ENCODE results near the gene KLHDC7B. TPM values are rescaled to one million over a fixed set of nuclear protein-coding genes. Genes with fewer than 3 reads are reported as not detected.

Gene KLHDC7B
- total and polyA plus RNA-seq, 2 of the 13 experiments (the other 11 are each of a cell fraction or from before 2014, with no cell fraction given): 0.11 TPM; not detected in 1

GRCh38 chr22:50507991-50508884, 37.5 kb upstream of the KLHDC7B start, which contains the start of gene NCAPH2 (continued):
- TF ChIP-seq MXD3 (CRISPR knock-in tag; IDR thresholded peaks at IDR 0.05) (peak; percentile 65; the same call in 1 of the 2 replicates), ELF1 (CRISPR knock-in tag; IDR thresholded peaks at IDR 0.05) (peak; percentile 81), STAT5B (CRISPR knock-in tag; IDR thresholded peaks at IDR 0.05) (no peak), ETV6 (CRISPR knock-in tag; conservative IDR thresholded peaks at IDR 0.05) (no peak), ADNP (CRISPR knock-in tag; IDR thresholded peaks at IDR 0.05) (no peak), IKZF1 (IDR thresholded peaks at IDR 0.05) (no peak), ZNF432 (CRISPR knock-in tag; IDR thresholded peaks at IDR 0.05; ENCODE audit: borderline replicate concordance) (no peak), SOX13 (IDR thresholded peaks at IDR 0.05) (no peak), SOX13 (CRISPR knock-in tag; conservative IDR thresholded peaks at IDR 0.05 in 1 of 2, IDR thresholded peaks at IDR 0.05 in 1 of 2) (no peak), NFYB (CRISPR knock-in tag; IDR thresholded peaks at IDR 0.05) (peak; percentile 70), POLR2AphosphoS5 (IDR thresholded peaks at IDR 0.05; ENCODE audit: low read depth, low read length) (peak; percentile 73), ZC3H13 (CRISPR knock-in tag; IDR thresholded peaks at IDR 0.05) (0 out of 2 replicates have a peak, but pooled peaks have one; percentile 42), EZH2 (conservative IDR thresholded peaks at IDR 0.05; ENCODE audit: low read depth, low read length) (no peak), SALL1 (CRISPR knock-in tag; IDR thresholded peaks at IDR 0.05) (peak; percentile 79), NFRKB (IDR thresholded peaks at IDR 0.05) (no peak), ZNF615 (CRISPR knock-in tag; IDR thresholded peaks at IDR 0.05; ENCODE audit: borderline replicate concordance) (no peak), ZNF746 (CRISPR knock-in tag; IDR thresholded peaks at IDR 0.05) (peak; percentile 51; the same call in 1 of the 2 replicates), SMAD9 (CRISPR knock-in tag; IDR thresholded peaks at IDR 0.05) (no peak), DR1 (CRISPR knock-in tag; IDR thresholded peaks at IDR 0.05) (peak; percentile 74), USF2 (IDR thresholded peaks at IDR 0.05; ENCODE audit: low read depth, low read length) (no peak), USF2 (CRISPR knock-in tag; IDR thresholded peaks at IDR 0.05; ENCODE audit: borderline replicate concordance) (no peak), SETDB1 (CRISPR knock-in tag; IDR thresholded peaks at IDR 0.05; ENCODE audit: borderline replicate concordance) (no peak)
- TF ChIP-seq, protein P1, sequence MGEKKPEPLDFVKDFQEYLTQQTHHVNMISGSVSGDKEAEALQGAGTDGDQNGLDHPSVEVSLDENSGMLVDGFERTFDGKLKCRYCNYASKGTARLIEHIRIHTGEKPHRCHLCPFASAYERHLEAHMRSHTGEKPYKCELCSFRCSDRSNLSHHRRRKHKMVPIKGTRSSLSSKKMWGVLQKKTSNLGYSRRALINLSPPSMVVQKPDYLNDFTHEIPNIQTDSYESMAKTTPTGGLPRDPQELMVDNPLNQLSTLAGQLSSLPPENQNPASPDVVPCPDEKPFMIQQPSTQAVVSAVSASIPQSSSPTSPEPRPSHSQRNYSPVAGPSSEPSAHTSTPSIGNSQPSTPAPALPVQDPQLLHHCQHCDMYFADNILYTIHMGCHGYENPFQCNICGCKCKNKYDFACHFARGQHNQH (CRISPR knock-in tag; IDR thresholded peaks at IDR 0.05): peak; percentile 44; the same call in 1 of the 2 replicates
- TF ChIP-seq, protein P2, sequence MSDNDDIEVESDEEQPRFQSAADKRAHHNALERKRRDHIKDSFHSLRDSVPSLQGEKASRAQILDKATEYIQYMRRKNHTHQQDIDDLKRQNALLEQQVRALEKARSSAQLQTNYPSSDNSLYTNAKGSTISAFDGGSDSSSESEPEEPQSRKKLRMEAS (IDR thresholded peaks at IDR 0.05): peak; percentile 74
- TF ChIP-seq, protein P3, sequence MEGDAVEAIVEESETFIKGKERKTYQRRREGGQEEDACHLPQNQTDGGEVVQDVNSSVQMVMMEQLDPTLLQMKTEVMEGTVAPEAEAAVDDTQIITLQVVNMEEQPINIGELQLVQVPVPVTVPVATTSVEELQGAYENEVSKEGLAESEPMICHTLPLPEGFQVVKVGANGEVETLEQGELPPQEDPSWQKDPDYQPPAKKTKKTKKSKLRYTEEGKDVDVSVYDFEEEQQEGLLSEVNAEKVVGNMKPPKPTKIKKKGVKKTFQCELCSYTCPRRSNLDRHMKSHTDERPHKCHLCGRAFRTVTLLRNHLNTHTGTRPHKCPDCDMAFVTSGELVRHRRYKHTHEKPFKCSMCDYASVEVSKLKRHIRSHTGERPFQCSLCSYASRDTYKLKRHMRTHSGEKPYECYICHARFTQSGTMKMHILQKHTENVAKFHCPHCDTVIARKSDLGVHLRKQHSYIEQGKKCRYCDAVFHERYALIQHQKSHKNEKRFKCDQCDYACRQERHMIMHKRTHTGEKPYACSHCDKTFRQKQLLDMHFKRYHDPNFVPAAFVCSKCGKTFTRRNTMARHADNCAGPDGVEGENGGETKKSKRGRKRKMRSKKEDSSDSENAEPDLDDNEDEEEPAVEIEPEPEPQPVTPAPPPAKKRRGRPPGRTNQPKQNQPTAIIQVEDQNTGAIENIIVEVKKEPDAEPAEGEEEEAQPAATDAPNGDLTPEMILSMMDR (CRISPR knock-in tag; IDR thresholded peaks at IDR 0.05): peak; percentile 50
